ENCODE measurements around the gene APIP.

DNA sequence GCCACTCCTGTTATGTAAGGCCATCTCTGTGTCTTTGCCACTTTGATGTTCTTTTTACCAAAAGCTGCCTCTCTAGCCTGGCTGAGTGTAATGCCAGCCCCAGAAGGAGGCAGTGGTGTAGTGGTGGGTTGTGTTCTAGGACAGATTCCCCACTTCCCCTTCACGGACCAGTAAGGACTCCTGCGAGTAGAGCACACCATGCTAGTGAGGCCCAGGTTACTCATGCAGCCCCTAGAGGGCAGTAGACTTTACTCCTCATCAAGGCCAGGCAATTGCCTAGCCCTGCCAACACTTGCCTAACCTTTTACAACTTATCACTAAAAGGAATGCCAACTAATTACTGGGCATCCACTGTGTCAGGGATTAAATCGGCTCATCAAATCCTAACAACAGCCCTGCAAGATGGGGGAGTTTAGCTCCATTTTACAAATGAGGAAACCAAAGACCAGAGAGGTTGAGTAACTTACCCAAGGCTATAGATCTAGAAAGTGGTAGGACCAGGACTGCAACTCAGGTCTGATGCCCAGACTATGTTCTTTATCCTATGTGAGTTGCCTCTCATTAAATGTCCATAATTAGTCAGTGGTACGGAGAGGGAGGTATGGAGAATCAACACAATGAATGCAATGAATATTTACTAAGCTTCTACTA is 75.3 kb downstream of the APIP start:
- TF ChIP-seq CTCF (IDR thresholded peaks at IDR 0.05; ENCODE audit: low read length) = peak; percentile 64
- no peak for TF ChIP-seq EZH2 (IDR thresholded peaks at IDR 0.05; ENCODE audit: borderline replicate concordance, low read length)
